ENCODE measurements around the gene SGF29. TPM values are rescaled to one million over a fixed set of nuclear protein-coding genes. Genes with fewer than 3 reads are reported as not detected.

Gene SGF29
- total and polyA plus RNA-seq, 2 of the 8 experiments (the other 6 are each of a cell fraction or from before 2014, with no cell fraction given), result 3.1 to 22.7 TPM

- Histone ChIP-seq H3K4me3 (ENCODE audit: extremely low read depth in 1 of 4, insufficient read depth in 2 of 4, low read depth in 3 of 4, low read length in 4 of 4) (no peak overlapping the region), H4K91ac (replicated peaks; ENCODE audit: insufficient read length, low read length) (no peak overlapping the region), H3K9me3 (ENCODE audit: insufficient read depth in 2 of 2, low read depth in 1 of 2, low read length in 1 of 2) (no peaks in the 10 kb centered on the region), H3K4me2 (ENCODE audit: insufficient read depth in 1 of 2, low read depth in 2 of 2, low read length in 2 of 2) (no peak overlapping the region), H2AFZ (ENCODE audit: low read length) (no peak overlapping the region), H4K5ac (ENCODE audit: insufficient read length, low read depth, low read length) (no peak overlapping the region), H3K23me2 (ENCODE audit: low read depth, low read length) (no peaks in the 10 kb centered on the region), H3K36me3 (ENCODE audit: control insufficient read depth in 2 of 4, insufficient read depth in 4 of 4, low read length in 3 of 4) (no peaks in the 10 kb centered on the region), H3K27ac (ENCODE audit: low read depth, low read length) (no peak overlapping the region), H3K56ac (replicated peaks; ENCODE audit: insufficient read length, low read depth, low read length) (no peak overlapping the region), H3K79me1 (ENCODE audit: low read depth, low read length) (0 out of 2 replicates have a peak, but pooled peaks cover 2% of the 10 kb centered on the region), H4K20me1 (replicated peaks in 1 of 2; ENCODE audit: control insufficient read depth in 1 of 2, insufficient read depth in 2 of 2, low read length in 2 of 2) (peaks cover 0 to 2% of the 10 kb centered on the region in 2 experiments), H3K27me3 (replicated peaks in 1 of 4; ENCODE audit: control insufficient read depth in 3 of 4, extremely low read depth in 1 of 4, insufficient read depth in 3 of 4, low read length in 3 of 4) (no peaks in the 10 kb centered on the region; a peak in 1 of 7 replicates), H3K14ac (ENCODE audit: insufficient read length) (no peak overlapping the region), H3K4me1 (replicated peaks in 1 of 4; ENCODE audit: control insufficient read depth in 3 of 4, insufficient read depth in 4 of 4, low read length in 3 of 4) (peaks cover 7 to 15% (median 8%) of the 10 kb centered on the region in 4 experiments), H3K23ac (ENCODE audit: insufficient read length) (no peak overlapping the region), H2BK20ac (ENCODE audit: low read length) (no peak overlapping the region), H2BK12ac (ENCODE audit: low read depth, low read length) (no peak overlapping the region), H3K18ac (ENCODE audit: extremely low read depth, low read length) (no peak overlapping the region), H4K8ac (ENCODE audit: extremely low read depth, insufficient read depth, low read length) (no peak overlapping the region), H3K9ac (replicated peaks in 1 of 4; ENCODE audit: extremely low read depth in 1 of 4, low read depth in 3 of 4, low read length in 3 of 4) (no peak overlapping the region), H2BK15ac (ENCODE audit: low read length) (no peak overlapping the region), H3K4ac (replicated peaks; ENCODE audit: insufficient read length, low read depth, low read length) (no peak overlapping the region), H2AK5ac (ENCODE audit: low read depth, low read length) (no peak overlapping the region), H2BK5ac (ENCODE audit: low read depth, low read length) (no peak overlapping the region), H2BK120ac (replicated peaks; ENCODE audit: low read depth, low read length) (no peak overlapping the region), H3K79me2 (ENCODE audit: control insufficient read depth in 1 of 2, insufficient read depth in 2 of 2, low read length in 2 of 2) (no peaks in the 10 kb centered on the region)
- ChIA-PET CTCF (ENCODE audit: partially characterized antibody) (interaction anchor here (0.6 to 1.7 kb wide), 3 partner anchors 9 to 20 kb away, joined by 3 to 4 read pairs (median 3); no protein-coding TSS in a partner anchor), POLR2A (ENCODE audit: partially characterized antibody) (interaction anchor here (1.1 to 1.4 kb wide), 2 partner anchors 10 to 16 kb away, joined by 3 to 4 read pairs; no protein-coding TSS in a partner anchor)
- FAIRE-seq (no peak), DNase-seq (ENCODE audit: low read depth in 1 of 2, low spot score in 2 of 2) (no peak)
- WGBS, 2 experiments (ENCODE audit: extremely low coverage in 1 of 2, insufficient coverage in 1 of 2, insufficient read length in 1 of 2, insufficient replicate concordance in 2 of 2, low coverage in 1 of 2, low lambda C conversion rate in 2 of 2, missing lambda C conversion rate in 1 of 2), result 90% methylated on average over 8 of the region's 8 CpGs; no CpG with 5 or more reads in 1 of the 2 experiments
- TF ChIP-seq TEAD4 (IDR thresholded peaks at IDR 0.05; ENCODE audit: low read depth, low read length) (no peak), TAF1 (IDR thresholded peaks at IDR 0.05; ENCODE audit: low read depth, low read length) (no peak), RAD21 (IDR thresholded peaks at IDR 0.05 in 1 of 2, conservative IDR thresholded peaks at IDR 0.05 in 1 of 2; ENCODE audit: low read depth in 2 of 2, low read length in 2 of 2) (no peak), JUN (IDR thresholded peaks at IDR 0.05; ENCODE audit: low read depth, low read length) (no peak), FOSL1 (IDR thresholded peaks at IDR 0.05; ENCODE audit: insufficient read depth, low read depth, low read length) (no peak), CBX5 (IDR thresholded peaks at IDR 0.05; ENCODE audit: low read depth, low read length) (no peak), GABPA (IDR thresholded peaks at IDR 0.05; ENCODE audit: borderline replicate concordance, insufficient read depth, low read length) (no peak), YY1 (IDR thresholded peaks at IDR 0.05; ENCODE audit: low read depth, low read length) (no peak), RFX5 (IDR thresholded peaks at IDR 0.05; ENCODE audit: borderline replicate concordance, low read depth, low read length) (no peak), TBP (IDR thresholded peaks at IDR 0.05; ENCODE audit: low read depth, low read length) (no peak), CBX8 (IDR thresholded peaks at IDR 0.05; ENCODE audit: borderline replicate concordance, low read depth, low read length) (no peak), EP300 (IDR thresholded peaks at IDR 0.05; ENCODE audit: borderline replicate concordance in 1 of 2, low read depth in 2 of 2, low read length in 2 of 2) (no peak), PHF8 (conservative IDR thresholded peaks at IDR 0.05; ENCODE audit: low read depth, low read length) (no peak)
These were observed 21.9 kb downstream of the SGF29 start for GRCh38 chr16:28575446-28576109.

All from H1 (cell line).